GM18520 (cell line): Measurements from ENCODE around the gene FOXI3.
"Not testable (repeated sequence)": the region's sequence is repeated elsewhere in the genome, so short reads cannot be mapped to it uniquely, and the experiment has no call there.

Experiments
- ATAC-seq: cut with Tn5 transposase; IDR thresholded peaks from one replicate; pipeline ENCODE4 v1.9.1; 2021; ENCODE audit not compliant: unreplicated experiment

FOXI3 gene

GRCh38 chr2:88442473-88442872, 10.0 kb downstream of the FOXI3 start:
- ATAC-seq = no peak

- no peak for ATAC-seq
Measured at GRCh38 chr2:88442061-88442460, 10.4 kb downstream of the FOXI3 start.

GRCh38 chr2:88437010-88437409, 15.5 kb downstream of the FOXI3 start:
- no peak for ATAC-seq

GRCh38 chr2:88429929-88430328, 22.6 kb downstream of the FOXI3 start:
- no peak for ATAC-seq

GRCh38 chr2:88423733-88424132, 28.8 kb downstream of the FOXI3 start:
- no peak for ATAC-seq

GRCh38 chr2:88419051-88419450, 33.4 kb downstream of the FOXI3 start:
- not testable (repeated sequence) for ATAC-seq

- no peak for ATAC-seq
Measured at GRCh38 chr2:88416016-88416663, 36.4 kb downstream of the FOXI3 start.

GRCh38 chr2:88408870-88409269, 43.6 kb downstream of the FOXI3 start:
- not testable (repeated sequence) for ATAC-seq

GRCh38 chr2:88400037-88400767, 52.3 kb downstream of the FOXI3 start:
- ATAC-seq = no peak

GRCh38 chr2:88398180-88398579, 54.3 kb downstream of the FOXI3 start:
- no peak for ATAC-seq
